Bladder microvascular endothelial cell (primary cell): ENCODE measurements around the gene ACSL1. TPM values are rescaled to one million over a fixed set of nuclear protein-coding genes. Genes with fewer than 3 reads are reported as not detected.

Source experiments
- total RNA-seq: library from RNA; depleted of rRNA; stranded (reverse); fragments of >200 nt; gene quantifications from 2 replicates; pipeline ENCODE4 v1.2.3, GENCODE V29; 2014

ACSL1 gene
- 8.2 and 10.8 TPM in 2 replicates for total RNA-seq

GRCh38 chr4:184825896-184826690 lies at the start of gene ACSL1:
Gene ACSL1, minus strand, starts transcription at chr4:184825968. Its CDS starts 22,454 bp downstream, at chr4:184803514.

GRCh38 chr4:184733654-184734524 lies 91.9 kb downstream of the ACSL1 start, which contains the start of gene CENPU:
Gene CENPU, minus strand, starts transcription at chr4:184734096. Its CDS starts 34 bp downstream, at chr4:184734062.

Other genes starting within 250 kb of the ACSL1 start
- 40.4 and 45.0 TPM in 2 replicates for gene CASP3, start 176.5 kb downstream of the ACSL1 start, total RNA-seq
- gene PRIMPOL, start 176.2 kb downstream of the ACSL1 start, total RNA-seq, result 6.8 and 17.0 TPM in 2 replicates
- 8.8 and 22.7 TPM in 2 replicates for gene CENPU, start 91.9 kb downstream of the ACSL1 start, total RNA-seq
- not detected in 2 replicates for gene HELT, start 192.5 kb upstream of the ACSL1 start, total RNA-seq